Measurements from ENCODE around the gene ADPRHL1. TPM values are rescaled to one million over a fixed set of nuclear protein-coding genes. Genes with fewer than 3 reads are reported as not detected.

The ADPRHL1 gene
- total RNA-seq, 1 donor from 2014 or later, result 2.8 TPM

DNA sequence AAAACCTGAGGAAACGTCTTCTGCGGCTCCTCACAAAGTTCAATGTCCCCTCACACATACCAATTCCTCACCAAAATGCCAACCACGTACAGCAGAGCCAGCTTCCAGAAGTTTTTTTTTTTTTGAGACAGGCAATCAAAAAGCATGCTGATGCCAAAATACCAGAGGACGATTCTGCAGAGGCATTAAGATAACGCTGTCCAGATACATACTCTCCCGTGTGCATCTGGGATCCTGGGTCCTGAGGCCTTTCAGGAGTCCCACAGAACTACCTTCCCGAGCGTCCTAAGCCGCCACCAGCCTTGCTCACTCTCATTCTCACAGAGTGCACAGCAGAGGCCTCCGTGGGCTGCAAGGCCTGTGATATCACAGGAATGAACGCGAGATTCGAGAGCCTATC lies 32.3 kb upstream of the ADPRHL1 start:
- no peaks in the 10 kb centered on the region for H3K9me3 Mint-ChIP-seq
- no peaks in the 10 kb centered on the region for H3K36me3 Mint-ChIP-seq (ENCODE audit: low read depth)
- TF ChIP-seq, protein P1, sequence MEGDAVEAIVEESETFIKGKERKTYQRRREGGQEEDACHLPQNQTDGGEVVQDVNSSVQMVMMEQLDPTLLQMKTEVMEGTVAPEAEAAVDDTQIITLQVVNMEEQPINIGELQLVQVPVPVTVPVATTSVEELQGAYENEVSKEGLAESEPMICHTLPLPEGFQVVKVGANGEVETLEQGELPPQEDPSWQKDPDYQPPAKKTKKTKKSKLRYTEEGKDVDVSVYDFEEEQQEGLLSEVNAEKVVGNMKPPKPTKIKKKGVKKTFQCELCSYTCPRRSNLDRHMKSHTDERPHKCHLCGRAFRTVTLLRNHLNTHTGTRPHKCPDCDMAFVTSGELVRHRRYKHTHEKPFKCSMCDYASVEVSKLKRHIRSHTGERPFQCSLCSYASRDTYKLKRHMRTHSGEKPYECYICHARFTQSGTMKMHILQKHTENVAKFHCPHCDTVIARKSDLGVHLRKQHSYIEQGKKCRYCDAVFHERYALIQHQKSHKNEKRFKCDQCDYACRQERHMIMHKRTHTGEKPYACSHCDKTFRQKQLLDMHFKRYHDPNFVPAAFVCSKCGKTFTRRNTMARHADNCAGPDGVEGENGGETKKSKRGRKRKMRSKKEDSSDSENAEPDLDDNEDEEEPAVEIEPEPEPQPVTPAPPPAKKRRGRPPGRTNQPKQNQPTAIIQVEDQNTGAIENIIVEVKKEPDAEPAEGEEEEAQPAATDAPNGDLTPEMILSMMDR (conservative IDR thresholded peaks at IDR 0.05), result no peak
- H3K4me1 Mint-ChIP-seq, result peaks cover 38% of the 10 kb centered on the region
- no peak overlapping the region for H3K27ac Mint-ChIP-seq (ENCODE audit: unreplicated experiment)
- DNase-seq (ENCODE audit: low read depth, low spot score), result no peak
- H3K4me3 Mint-ChIP-seq, result no peak overlapping the region
- H3K27me3 Mint-ChIP-seq (ENCODE audit: low read depth), result no peaks in the 10 kb centered on the region

DNA sequence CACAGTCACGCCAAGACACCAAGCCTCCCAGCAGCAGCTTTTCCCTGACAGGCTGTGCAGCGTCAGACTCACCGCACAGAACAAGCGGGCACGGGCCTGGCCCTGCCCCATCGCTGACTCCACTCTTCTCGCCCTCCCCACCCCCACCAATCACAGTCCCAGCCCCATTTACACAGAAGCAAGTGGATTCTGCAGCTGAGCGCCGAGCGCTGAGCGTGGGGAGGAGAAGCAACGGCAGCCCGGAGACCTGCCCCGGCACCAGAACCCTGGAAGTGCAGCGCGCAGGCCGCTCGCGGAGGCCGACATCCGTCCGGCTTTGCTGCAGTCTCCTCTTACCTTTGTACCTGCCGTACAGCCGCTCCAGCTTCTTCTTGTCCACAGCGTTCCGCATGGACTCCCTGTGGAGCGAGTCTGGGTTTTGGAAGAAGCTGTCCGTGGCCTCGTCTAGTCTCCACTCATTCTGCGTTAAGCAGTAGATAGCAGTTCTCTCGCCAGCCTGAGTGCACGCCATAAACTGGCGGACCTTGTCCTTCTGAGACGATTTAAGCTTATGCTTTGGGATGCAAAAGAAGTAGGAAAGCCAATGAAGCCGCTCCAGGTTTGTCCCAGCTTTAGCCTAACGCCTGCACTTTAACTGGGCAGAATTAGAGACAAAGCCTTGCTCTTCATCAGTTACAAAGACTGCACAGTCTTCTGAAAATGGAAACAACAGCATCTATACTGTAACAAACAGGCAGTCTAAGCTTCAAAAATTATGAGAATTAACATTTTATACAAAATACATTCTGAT lies 30.4 kb upstream of the ADPRHL1 start:
- DNase-seq (ENCODE audit: low read depth, low spot score), result no peak
- Mint-ChIP-seq H3K27ac (ENCODE audit: unreplicated experiment) (no peak overlapping the region), H3K27me3 (ENCODE audit: low read depth) (no peaks in the 10 kb centered on the region), H3K4me3 (peak overlapping the region; percentile 20), H3K9me3 (no peaks in the 10 kb centered on the region), H3K36me3 (ENCODE audit: low read depth) (peaks cover 6% of the 10 kb centered on the region), H3K4me1 (peaks cover 25% of the 10 kb centered on the region)
- TF ChIP-seq, protein P1 (conservative IDR thresholded peaks at IDR 0.05), result no peak

DNA sequence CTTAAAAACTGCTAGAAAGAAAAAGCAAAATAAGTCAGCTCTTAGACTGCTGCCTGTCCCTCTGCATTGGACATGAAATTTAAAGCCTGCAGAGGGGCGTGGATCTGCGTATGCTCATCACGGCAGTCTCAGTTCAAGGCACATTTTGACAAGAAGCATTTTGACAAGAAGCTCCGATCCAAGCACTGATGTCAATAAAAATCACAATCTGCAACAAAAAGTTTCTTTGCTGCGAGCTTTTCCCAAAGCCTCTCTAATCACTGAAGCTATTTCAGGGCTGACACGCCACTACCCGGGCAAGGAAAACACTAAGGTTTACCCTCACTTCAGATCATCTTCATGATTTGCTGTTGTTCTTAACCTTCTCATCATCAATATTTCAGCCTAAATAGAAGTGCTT lies 29.8 kb upstream of the ADPRHL1 start:
- H3K27ac Mint-ChIP-seq (ENCODE audit: unreplicated experiment), result no peak overlapping the region
- H3K4me3 Mint-ChIP-seq, result peak overlapping the region; percentile 20
- DNase-seq (ENCODE audit: low read depth, low spot score), result no peak
- peaks cover 11% of the 10 kb centered on the region for H3K36me3 Mint-ChIP-seq (ENCODE audit: low read depth)
- TF ChIP-seq, protein P1 (conservative IDR thresholded peaks at IDR 0.05), result no peak
- no peaks in the 10 kb centered on the region for H3K27me3 Mint-ChIP-seq (ENCODE audit: low read depth)
- peaks cover 19% of the 10 kb centered on the region for H3K4me1 Mint-ChIP-seq
- no peaks in the 10 kb centered on the region for H3K9me3 Mint-ChIP-seq

DNA sequence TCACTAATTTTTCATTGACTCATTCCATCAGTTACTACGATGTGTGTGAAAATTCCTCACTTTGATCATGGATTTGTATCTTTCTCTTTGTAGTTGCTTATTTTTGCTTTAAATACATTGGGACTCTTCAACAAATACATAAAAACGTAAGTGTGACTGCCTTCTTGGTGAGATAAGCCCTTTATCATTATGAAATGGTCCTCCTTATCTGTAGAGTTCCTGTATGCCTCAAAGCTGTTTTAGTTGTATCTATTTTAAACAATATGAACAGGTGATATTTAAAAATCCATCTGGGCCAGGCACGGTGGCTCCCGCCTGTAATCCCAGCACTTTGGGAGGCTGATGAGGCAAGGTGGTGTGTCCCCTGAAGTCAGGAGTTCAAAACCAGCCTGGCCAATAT lies 25.9 kb upstream of the ADPRHL1 start:
- H3K27me3 Mint-ChIP-seq (ENCODE audit: low read depth), result no peaks in the 10 kb centered on the region
- H3K36me3 Mint-ChIP-seq (ENCODE audit: low read depth), result peaks cover 29% of the 10 kb centered on the region
- no peak overlapping the region for H3K27ac Mint-ChIP-seq (ENCODE audit: unreplicated experiment)

DNA sequence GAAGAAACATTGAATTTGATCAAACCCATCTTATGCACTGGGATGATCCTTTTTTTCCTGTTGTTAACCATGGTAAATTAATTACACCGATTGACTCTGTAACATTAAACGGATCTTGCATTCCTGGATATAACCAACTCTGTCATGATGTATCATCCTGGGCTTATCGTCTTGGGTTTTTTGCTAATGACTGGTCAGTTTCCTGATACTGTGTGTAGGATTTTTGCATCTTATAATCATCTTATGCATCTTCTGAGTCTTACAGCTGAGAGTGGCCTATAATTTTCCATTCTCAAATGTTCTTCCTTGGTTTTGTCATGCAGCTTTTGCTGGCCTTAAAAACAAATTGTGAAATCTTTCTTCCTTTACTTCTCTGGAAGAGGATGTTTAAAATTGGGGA lies 24.4 kb upstream of the ADPRHL1 start:
- DNase-seq (ENCODE audit: low read depth, low spot score), result no peak
- H3K36me3 Mint-ChIP-seq (ENCODE audit: low read depth), result peaks cover 36% of the 10 kb centered on the region
- no peak overlapping the region for H3K4me3 Mint-ChIP-seq
- no peaks in the 10 kb centered on the region for H3K4me1 Mint-ChIP-seq
- TF ChIP-seq, protein P1 (conservative IDR thresholded peaks at IDR 0.05), result no peak
- H3K9me3 Mint-ChIP-seq, result no peaks in the 10 kb centered on the region
- no peak overlapping the region for H3K27ac Mint-ChIP-seq (ENCODE audit: unreplicated experiment)
- H3K27me3 Mint-ChIP-seq (ENCODE audit: low read depth), result no peaks in the 10 kb centered on the region

More for the DNA sequence above, 25.9 kb upstream of the ADPRHL1 start:
- Mint-ChIP-seq H3K4me3 (no peak overlapping the region), H3K9me3 (no peaks in the 10 kb centered on the region), H3K4me1 (peaks cover 12% of the 10 kb centered on the region)
- no peak for DNase-seq (ENCODE audit: low read depth, low spot score)
- TF ChIP-seq, protein P1 (conservative IDR thresholded peaks at IDR 0.05), result no peak

Measured in neural crest cell (in vitro differentiated cells).